T47D (cell line): ENCODE results near the gene DNAJC5G.
A peak's percentile ranks its signal among the peaks of the same experiment; 100 is the strongest.
"Not testable (repeated sequence)": the region's sequence is repeated elsewhere in the genome, so short reads cannot be mapped to it uniquely, and the experiment has no call there.

ENCODE experiments used
- DNase-seq, 2 experiments: peaks; one replicate each; pipeline versions ENCODE4 v3.0.0 to v3.0.0-alpha.2; 2011 to 2012; ENCODE audit warnings: low read depth in 1 of 2, low spot score in 1 of 2
- JUND ChIP-seq: IDR thresholded peaks from 2 replicates; pipeline ENCODE4 v1.6.1; 2012; ENCODE audit warnings: low read depth
- in situ Hi-C: cut with HindIII; loops from 2 replicates; pipeline ENCODE4 v1.10.0; 2016; ENCODE audit warnings: low sequenced_read_pairs, low pct_unique_long_range_greater_than_20kb

DNAJC5G gene

GRCh38 chr2:27312152-27312551 is 36.9 kb downstream of the DNAJC5G start:
- in situ Hi-C loops: no loop called here
- DNase-seq: no peak
- no peak for TF ChIP-seq JUND

- no peak for DNase-seq
- in situ Hi-C loops: no loop called here
- TF ChIP-seq JUND: no peak
These were observed 38.8 kb downstream of the DNAJC5G start for GRCh38 chr2:27313882-27314645.

DNA sequence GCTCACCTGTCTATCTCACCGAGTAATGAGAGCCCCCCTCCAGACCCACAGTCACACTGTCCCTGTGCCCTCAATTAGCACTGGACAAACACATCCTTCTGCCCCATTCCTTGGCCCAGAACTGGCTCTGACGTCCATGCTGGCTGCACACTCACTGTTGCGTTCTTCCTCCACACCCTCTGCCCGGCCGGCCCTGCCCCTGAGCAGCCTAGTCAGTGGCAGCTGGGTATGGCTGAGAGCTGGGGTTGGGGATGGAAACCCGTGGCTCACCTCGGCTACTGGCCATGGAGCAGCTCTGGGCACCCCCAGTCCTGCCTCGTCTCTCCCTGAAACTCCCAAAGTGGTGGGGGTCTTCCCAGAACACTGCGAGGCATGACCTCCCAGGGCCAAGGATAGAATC is 39.5 kb downstream of the DNAJC5G start:
- in situ Hi-C loops: no loop called here
- no peak for DNase-seq
- TF ChIP-seq JUND: no peak

GRCh38 chr2:27315122-27315521 is 39.9 kb downstream of the DNAJC5G start:
- no peak for DNase-seq
- in situ Hi-C loops: no loop called here
- TF ChIP-seq JUND: no peak

DNA sequence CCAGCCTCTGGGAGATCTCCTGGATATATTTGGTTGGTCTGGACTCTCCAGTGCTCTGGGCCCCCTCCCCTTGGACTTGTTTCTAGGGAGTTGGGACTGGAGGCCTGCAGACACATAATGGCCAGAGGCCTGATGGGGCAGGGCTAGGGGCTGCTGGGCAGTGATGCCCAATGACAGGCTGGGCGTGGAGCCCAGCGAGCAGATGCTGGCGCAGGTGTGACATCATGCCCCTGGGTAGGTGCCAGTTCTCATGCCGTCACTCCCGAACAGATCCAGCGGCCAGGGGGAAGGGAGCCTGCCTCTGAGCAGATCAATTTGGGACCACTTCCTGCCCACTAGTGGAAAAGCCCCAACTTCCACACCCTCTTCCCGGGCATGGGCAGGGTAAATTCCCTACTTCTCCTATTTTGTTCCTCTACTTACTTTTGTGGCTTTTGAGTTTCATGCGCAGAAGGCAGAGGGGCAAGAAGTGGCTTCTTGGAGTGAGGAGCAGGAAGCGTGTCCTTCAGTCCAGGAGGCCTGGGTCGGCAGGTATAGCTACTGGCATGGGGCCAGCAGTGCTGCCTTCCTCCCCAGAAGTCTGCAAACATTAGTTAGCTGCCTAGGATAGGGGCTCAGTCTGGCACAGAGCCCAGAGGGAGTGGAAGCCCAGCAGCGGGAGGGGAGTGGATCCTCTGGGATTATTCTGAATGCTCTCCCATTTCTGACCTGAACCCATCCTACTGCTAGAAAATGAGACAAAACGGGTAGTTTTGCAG is 41.6 kb downstream of the DNAJC5G start:
- TF ChIP-seq JUND: no peak
- no peak for DNase-seq
- in situ Hi-C loops: no loop called here

DNA sequence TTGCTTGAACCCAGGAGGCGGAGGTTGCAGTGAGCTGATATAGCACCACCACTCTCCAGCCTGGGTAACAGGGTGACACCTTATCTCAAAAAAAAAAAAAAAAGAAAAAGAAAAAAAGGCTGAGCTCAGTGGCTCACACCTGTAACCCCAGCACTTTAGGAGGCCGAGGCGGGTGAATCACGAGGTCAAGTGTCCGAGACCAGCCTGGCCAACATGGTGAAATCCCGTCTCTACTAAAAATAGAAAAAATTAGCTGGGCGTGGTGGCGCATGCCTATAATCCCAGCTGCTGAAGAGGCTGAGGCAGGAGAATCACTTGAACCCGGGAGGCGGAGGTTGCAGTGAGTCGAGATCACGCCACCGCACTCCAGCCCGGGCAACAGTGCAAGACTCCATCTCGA is 44.6 kb downstream of the DNAJC5G start:
- in situ Hi-C loops, DNase-seq: not testable (repeated sequence)

- TF ChIP-seq JUND: peak; percentile 70; the same call in 1 of the 2 replicates
These were observed 45.8 kb downstream of the DNAJC5G start for GRCh38 chr2:27320958-27321543.

DNA sequence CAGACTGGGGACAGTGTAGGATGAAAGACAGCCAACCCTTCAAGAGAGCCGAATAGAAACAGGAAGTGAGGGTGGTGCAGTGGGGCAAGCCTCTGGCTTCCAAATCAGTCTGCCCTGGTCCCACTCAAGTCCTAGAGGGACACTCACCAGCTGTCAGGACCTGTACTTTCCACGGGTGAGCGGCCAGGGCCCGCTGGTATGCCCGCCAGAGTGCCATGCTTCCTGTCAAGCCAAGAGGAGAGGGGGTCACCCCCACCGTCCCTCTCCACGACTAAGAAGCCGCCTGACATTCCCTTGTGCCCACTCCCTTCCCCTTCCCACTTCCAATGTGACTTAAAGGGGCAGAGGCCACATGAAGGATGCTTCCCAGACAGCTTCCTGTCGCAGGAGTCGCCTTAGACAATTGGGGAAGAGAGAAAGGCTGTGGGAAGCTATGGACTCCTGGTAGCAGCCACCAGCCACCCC is 47.1 kb downstream of the DNAJC5G start:
- in situ Hi-C loops: no loop called here
- TF ChIP-seq JUND: no peak
- no peak for DNase-seq

More at GRCh38 chr2:27320958-27321543, 45.8 kb downstream of the DNAJC5G start:
- in situ Hi-C loops: no loop called here
- peak; percentile 35 to 93 for DNase-seq

DNA sequence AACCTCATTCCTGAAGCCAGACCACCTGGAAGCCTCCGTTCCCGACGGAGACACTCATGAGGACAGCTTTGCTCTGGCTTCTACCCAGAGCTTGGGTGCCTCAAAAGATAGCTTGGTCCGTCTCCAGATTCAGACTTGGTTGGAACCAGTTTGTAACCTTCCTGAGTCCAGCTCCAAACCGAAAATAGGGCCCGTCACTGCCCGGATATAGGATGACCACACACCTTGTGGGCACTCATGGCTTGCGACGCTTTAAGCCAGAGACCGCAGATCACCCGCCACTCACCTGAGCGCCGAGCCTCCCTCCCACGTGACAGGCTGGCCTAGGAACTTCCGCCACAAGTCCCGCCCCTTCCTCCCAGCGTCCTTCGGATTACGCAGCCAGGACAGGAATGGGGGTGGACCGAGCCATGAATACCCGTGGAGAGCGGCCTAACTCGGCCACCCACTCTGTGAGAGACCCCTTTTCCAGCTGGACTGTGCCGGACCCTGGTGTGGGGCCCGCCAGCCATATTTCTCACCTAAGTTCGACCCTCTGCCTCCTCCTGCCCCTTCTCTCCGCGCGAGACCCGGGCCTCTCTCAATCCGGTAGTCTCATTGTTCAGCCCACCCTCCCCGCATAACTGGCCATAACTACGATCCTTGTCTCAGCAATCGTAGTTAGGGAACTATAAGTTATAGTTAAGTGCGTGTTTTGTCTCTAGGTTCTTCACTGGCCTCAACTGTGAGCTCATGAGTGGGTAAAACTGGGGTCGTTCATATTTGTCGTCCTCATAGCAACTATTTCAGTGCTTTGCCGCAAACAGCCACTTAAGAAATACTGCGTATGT is 47.7 kb downstream of the DNAJC5G start, which contains the start of gene MPV17:
TSS of gene MPV17 (minus strand) at position 332 of the 830 bp plus-strand sequence. CDS start 580 bp downstream, outside the sequence.
- DNase-seq: peak; percentile 88 to 91
- TF ChIP-seq JUND: no peak
- in situ Hi-C loops: no loop called here

- in situ Hi-C loops: no loop called here
- DNase-seq: no peak
- TF ChIP-seq JUND: no peak
These were observed 48.5 kb downstream of the DNAJC5G start for GRCh38 chr2:27323596-27324285.

DNA sequence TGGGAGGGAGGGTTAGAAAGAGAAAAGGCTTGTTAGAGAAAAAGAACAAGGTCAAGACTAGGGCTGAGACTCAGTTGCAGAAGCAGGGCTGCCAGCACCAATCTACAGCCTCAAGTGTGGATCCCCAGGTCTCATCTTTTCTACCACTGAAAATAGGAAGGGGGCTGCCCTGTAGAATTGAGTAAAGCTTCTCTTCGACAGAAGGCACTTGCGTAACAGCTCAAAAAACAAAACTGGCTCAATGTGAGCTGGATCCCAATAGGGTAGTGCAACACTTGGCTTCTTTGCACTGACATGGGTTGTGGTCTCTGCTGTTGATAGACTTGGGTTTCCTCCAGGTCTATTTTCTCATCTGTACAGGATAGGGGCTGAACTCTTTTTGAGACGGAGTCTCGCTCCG is 49.5 kb downstream of the DNAJC5G start:
- in situ Hi-C loops: no loop called here
- DNase-seq: no peak

More for the DNA sequence above, 49.5 kb downstream of the DNAJC5G start:
- TF ChIP-seq JUND: no peak
